Dermis lymphatic vessel endothelial cell (primary cell): ENCODE measurements around the gene DSG3. TPM values are rescaled to one million over a fixed set of nuclear protein-coding genes. Genes with fewer than 3 reads are reported as not detected.

Experiments used
- total RNA-seq: library from RNA; depleted of rRNA; stranded (reverse); fragments of >200 nt; gene quantifications from 2 replicates; pipeline ENCODE4 v1.2.1, GENCODE V29; 2014

The DSG3 gene
- total RNA-seq, result not detected in 2 replicates

GRCh38 chr18:31447530-31448191 is at the start of gene DSG3:
Gene DSG3 (plus strand): TSS chr18:31447741. CDS start chr18:31447878, 137 bp downstream.

GRCh38 chr18:31497836-31498573 is 50.5 kb downstream of the DSG3 start, which contains the start of gene DSG2:
Gene DSG2 (plus strand): TSS chr18:31498177. CDS start chr18:31498252, 75 bp downstream.

Other genes with a start within 250 kb of the DSG3 start
- not detected in 2 replicates for gene DSG1, start 129.6 kb upstream of the DSG3 start, total RNA-seq
- gene DSG4, start 71.0 kb upstream of the DSG3 start, total RNA-seq, result not detected in 2 replicates
- 6.2 and 15.0 TPM in 2 replicates for gene DSG2, start 50.4 kb downstream of the DSG3 start, total RNA-seq
- not detected in 2 replicates for gene TTR, start 144.1 kb downstream of the DSG3 start, total RNA-seq
- gene B4GALT6, start 236.8 kb downstream of the DSG3 start, total RNA-seq, result 4.7 and 5.0 TPM in 2 replicates